ENCODE data around the gene ALOX5.

DNA sequence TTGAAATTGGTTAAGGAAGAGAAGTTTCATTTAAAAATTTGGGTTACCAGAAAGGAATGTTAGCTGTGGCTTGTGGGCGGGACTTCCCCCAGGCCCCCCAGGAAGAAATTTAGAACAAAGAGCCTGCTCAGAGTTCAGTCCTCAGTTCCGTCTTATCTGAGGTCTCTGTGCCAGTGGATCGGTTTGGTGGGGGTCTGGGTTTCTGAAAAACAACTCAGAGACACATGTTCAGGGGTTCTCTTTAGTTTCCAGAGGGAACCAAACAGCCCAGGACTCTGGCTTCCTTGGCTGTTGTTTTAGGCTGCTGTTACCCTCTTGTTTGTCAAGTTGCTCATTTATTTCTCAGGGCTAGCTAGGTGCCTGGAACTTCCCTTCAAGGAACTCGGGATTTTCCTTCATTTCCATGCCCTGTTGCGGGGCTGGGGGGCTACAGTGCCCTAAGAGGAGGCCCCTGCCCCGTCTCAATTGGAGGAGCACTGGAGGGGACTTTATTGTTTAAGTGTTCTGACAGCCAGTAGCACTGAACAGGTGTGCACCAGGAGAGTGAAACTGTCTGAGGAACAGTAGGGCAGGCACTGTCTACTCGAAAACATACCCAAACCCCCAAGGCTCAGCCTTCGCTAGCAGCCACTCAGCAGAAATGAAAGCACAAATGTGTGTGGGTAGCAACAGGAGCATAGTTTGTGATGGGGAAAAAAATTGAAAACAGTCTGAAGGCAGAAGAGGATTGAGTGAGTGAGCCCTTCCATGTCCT lies 59.9 kb downstream of the ALOX5 start:
- no peak for TF ChIP-seq EZH2 (IDR thresholded peaks at IDR 0.05; ENCODE audit: low read length, unreplicated experiment)
- TF ChIP-seq, protein P1, sequence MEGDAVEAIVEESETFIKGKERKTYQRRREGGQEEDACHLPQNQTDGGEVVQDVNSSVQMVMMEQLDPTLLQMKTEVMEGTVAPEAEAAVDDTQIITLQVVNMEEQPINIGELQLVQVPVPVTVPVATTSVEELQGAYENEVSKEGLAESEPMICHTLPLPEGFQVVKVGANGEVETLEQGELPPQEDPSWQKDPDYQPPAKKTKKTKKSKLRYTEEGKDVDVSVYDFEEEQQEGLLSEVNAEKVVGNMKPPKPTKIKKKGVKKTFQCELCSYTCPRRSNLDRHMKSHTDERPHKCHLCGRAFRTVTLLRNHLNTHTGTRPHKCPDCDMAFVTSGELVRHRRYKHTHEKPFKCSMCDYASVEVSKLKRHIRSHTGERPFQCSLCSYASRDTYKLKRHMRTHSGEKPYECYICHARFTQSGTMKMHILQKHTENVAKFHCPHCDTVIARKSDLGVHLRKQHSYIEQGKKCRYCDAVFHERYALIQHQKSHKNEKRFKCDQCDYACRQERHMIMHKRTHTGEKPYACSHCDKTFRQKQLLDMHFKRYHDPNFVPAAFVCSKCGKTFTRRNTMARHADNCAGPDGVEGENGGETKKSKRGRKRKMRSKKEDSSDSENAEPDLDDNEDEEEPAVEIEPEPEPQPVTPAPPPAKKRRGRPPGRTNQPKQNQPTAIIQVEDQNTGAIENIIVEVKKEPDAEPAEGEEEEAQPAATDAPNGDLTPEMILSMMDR (conservative IDR thresholded peaks at IDR 0.05; ENCODE audit: low read depth, low read length): no peak
